IMR-90 (cell line): ENCODE data around the gene FMO1. TPM values are rescaled to one million over a fixed set of nuclear protein-coding genes. Genes with fewer than 3 reads are reported as not detected.

Source experiments
- ATAC-seq: fragments of 200-7000 bp; cut with Tn5 transposase; 2 replicates; pipeline ENCODE4 v1.9.1; 2020; ENCODE audit warnings: low read depth, mild to moderate bottlenecking, moderate library complexity
- BruUV-seq: library from RNA; stranded (reverse); fragments of 400-500 nt; replicated peaks from 2 replicates; lab custom pipeline; 2021; lab: Mats Ljungman, UMichigan
- CTCF ChIA-PET: fragments of 300-600 bp; formaldehyde crosslinking; extraction: SDS; loops from one replicate; lab custom pipeline; 2021; ENCODE audit warnings: antibody characterized with exemption; lab: Yijun Ruan, JAX
- POLR2A ChIA-PET: fragments of 300-600 bp; sonication (Branson Sonifier 250); formaldehyde crosslinking; loops from one replicate; lab custom pipeline; 2022; ENCODE audit warnings: antibody characterized with exemption; ENCODE audit not compliant: unreplicated experiment; lab: Charles Lee
- DNase-seq: peaks from one replicate; pipeline ENCODE4 v3.0.0; 2013
- H2AFZ ChIP-seq: replicated peaks from 2 replicates; pipeline ENCODE3; 2013; ENCODE audit warnings: low read length, mild to moderate bottlenecking; ENCODE audit not compliant: poor library complexity
- H2AK5ac ChIP-seq: 2 replicates; pipeline ENCODE4 v1.6.1; 2013; ENCODE audit warnings: low read depth, low read length, inconsistent platforms
- H2AK9ac ChIP-seq: replicated peaks from 2 replicates; pipeline ENCODE3; 2013; ENCODE audit warnings: mild to moderate bottlenecking, low read depth, low read length, moderate library complexity; ENCODE audit not compliant: poor library complexity
- H2BK120ac ChIP-seq: 2 replicates; pipeline ENCODE4 v1.6.1; 2013; ENCODE audit warnings: low read depth, low read length, inconsistent platforms
- H2BK15ac ChIP-seq: 3 replicates; pipeline ENCODE4 v1.6.1; 2013; ENCODE audit warnings: low read depth, low read length, inconsistent platforms
- H2BK20ac ChIP-seq: 2 replicates; pipeline ENCODE4 v1.6.1; 2013; ENCODE audit warnings: low read depth, mild to moderate bottlenecking, inconsistent platforms, low read length, moderate library complexity
- H2BK5ac ChIP-seq: 2 replicates; pipeline ENCODE4 v1.6.1; 2013; ENCODE audit warnings: mild to moderate bottlenecking, low read depth, low read length, inconsistent platforms; ENCODE audit not compliant: poor library complexity, severe bottlenecking
- H3K14ac ChIP-seq: replicated peaks from 2 replicates; pipeline ENCODE4 v1.6.1; 2013; ENCODE audit warnings: low read depth, low read length, inconsistent platforms
- H3K18ac ChIP-seq: 2 replicates; pipeline ENCODE4 v1.6.1; 2013; ENCODE audit warnings: low read depth, low read length, control low read depth
- H3K23ac ChIP-seq: 2 replicates; pipeline ENCODE4 v1.6.1; 2013; ENCODE audit warnings: low read depth, low read length, inconsistent platforms
- H3K27ac ChIP-seq: 2 replicates; pipeline ENCODE4 v1.5.1; 2013; ENCODE audit warnings: mild to moderate bottlenecking, control low read depth, low read length; ENCODE audit not compliant: insufficient read depth
- H3K27me3 ChIP-seq: 2 replicates; pipeline ENCODE4 v1.6.1; 2013; ENCODE audit warnings: low read length; ENCODE audit not compliant: control insufficient read depth, insufficient read depth
- H3K36me3 ChIP-seq: 2 replicates; pipeline ENCODE4 v1.6.1; 2013; ENCODE audit warnings: low read length, mixed read lengths; ENCODE audit not compliant: control insufficient read depth, insufficient read depth
- H3K4ac ChIP-seq: 2 replicates; pipeline ENCODE4 v1.6.1; 2013; ENCODE audit warnings: low read depth, low read length, inconsistent platforms
- H3K4me1 ChIP-seq: 2 replicates; pipeline ENCODE4 v1.6.1; 2013; ENCODE audit warnings: low read length, mixed read lengths; ENCODE audit not compliant: control insufficient read depth, insufficient read depth
- H3K4me2 ChIP-seq: 2 replicates; pipeline ENCODE4 v1.6.1; 2013; ENCODE audit warnings: low read depth, mild to moderate bottlenecking, control low read depth, low read length, moderate library complexity
- H3K4me3 ChIP-seq: 2 replicates; pipeline ENCODE4 v1.5.1; 2013; ENCODE audit warnings: low read depth, mild to moderate bottlenecking, control low read depth, low read length, moderate library complexity; ENCODE audit not compliant: insufficient read depth
- H3K56ac ChIP-seq: 2 replicates; pipeline ENCODE4 v1.6.1; 2013; ENCODE audit warnings: low read length, inconsistent platforms; ENCODE audit not compliant: insufficient read depth; ENCODE audit errors: extremely low read depth
- H3K79me1 ChIP-seq, 2 experiments: 2 replicates each; pipeline ENCODE4 v1.6.1; 2013; ENCODE audit warnings: low read length in 2 of 2, inconsistent platforms in 1 of 2, low read depth in 1 of 2
- H3K9ac ChIP-seq: 2 replicates; pipeline ENCODE4 v1.6.1; 2013; ENCODE audit warnings: low read depth, low read length, control low read depth
- H3K9me1 ChIP-seq: 2 replicates; pipeline ENCODE4 v1.6.1; 2013; ENCODE audit warnings: low read length, inconsistent platforms; ENCODE audit not compliant: insufficient read depth
- H3K9me3 ChIP-seq: 2 replicates; pipeline ENCODE4 v1.6.1; 2013; ENCODE audit warnings: low read length; ENCODE audit not compliant: control insufficient read depth, insufficient read depth
- H4K20me1 ChIP-seq: 2 replicates; pipeline ENCODE4 v1.6.1; 2013; ENCODE audit warnings: low read length, inconsistent platforms; ENCODE audit not compliant: insufficient read depth
- H4K5ac ChIP-seq: 2 replicates; pipeline ENCODE4 v1.6.1; 2013; ENCODE audit warnings: mild to moderate bottlenecking, low read depth, low read length, control low read depth
- H4K8ac ChIP-seq, 2 experiments: 2 replicates each; pipeline ENCODE4 v1.6.1; 2013; ENCODE audit warnings: low read depth in 2 of 2, low read length in 2 of 2, control low read depth in 1 of 2, inconsistent platforms in 1 of 2
- H4K91ac ChIP-seq: 2 replicates; pipeline ENCODE4 v1.6.1; 2013; ENCODE audit warnings: low read depth, low read length, inconsistent platforms; ENCODE audit not compliant: insufficient read depth
- BHLHE40 ChIP-seq: fragments of 150-350 bp; IDR thresholded peaks from 2 replicates; pipeline ENCODE4 v1.6.1; 2016; ENCODE audit warnings: mild to moderate bottlenecking, low read depth, low read length
- CEBPB ChIP-seq: IDR thresholded peaks from 2 replicates; pipeline ENCODE4 v1.6.1; 2012; ENCODE audit warnings: low read depth, low read length, improper control_type of control experiment
- ELK1 ChIP-seq: fragments of 150-350 bp; IDR thresholded peaks from 2 replicates; pipeline ENCODE4 v1.6.1; 2016; ENCODE audit warnings: low read depth, mild to moderate bottlenecking, low read length, moderate library complexity, borderline replicate concordance
- FOS ChIP-seq: fragments of 150-350 bp; IDR thresholded peaks from 2 replicates; pipeline ENCODE4 v1.6.1; 2016; ENCODE audit warnings: low read depth, low read length
- MAFK ChIP-seq: IDR thresholded peaks from 2 replicates; pipeline ENCODE4 v1.6.1; 2012; ENCODE audit warnings: low read depth, low read length, improper control_type of control experiment
- MAZ ChIP-seq: IDR thresholded peaks from 2 replicates; pipeline ENCODE4 v1.6.1; 2012; ENCODE audit warnings: low read depth, mild to moderate bottlenecking, low read length, improper control_type of control experiment, moderate library complexity, borderline replicate concordance
- NFE2L2 ChIP-seq: fragments of 150-350 bp; IDR thresholded peaks from 2 replicates; pipeline ENCODE4 v1.6.1; 2016; ENCODE audit warnings: low read depth, mild to moderate bottlenecking, low read length
- RAD21 ChIP-seq: IDR thresholded peaks from 2 replicates; pipeline ENCODE4 v1.6.1; 2012; ENCODE audit warnings: low read length, improper control_type of control experiment
- RCOR1 ChIP-seq: IDR thresholded peaks from 2 replicates; pipeline ENCODE4 v1.6.1; 2012; ENCODE audit warnings: mild to moderate bottlenecking, low read length, improper control_type of control experiment; ENCODE audit not compliant: insufficient replicate concordance
- RFX5 ChIP-seq: IDR thresholded peaks from 2 replicates; pipeline ENCODE4 v1.8.0; 2012; ENCODE audit warnings: low read depth, mild to moderate bottlenecking, low read length, moderate library complexity
- SMC3 ChIP-seq: fragments of 150-350 bp; IDR thresholded peaks from 2 replicates; pipeline ENCODE4 v1.6.1; 2016; ENCODE audit warnings: low read depth, mild to moderate bottlenecking, antibody characterized with exemption, low read length, moderate library complexity
- USF2 ChIP-seq: fragments of 150-350 bp; IDR thresholded peaks from 2 replicates; pipeline ENCODE4 v1.6.1; 2017; ENCODE audit warnings: mild to moderate bottlenecking, antibody characterized with exemption, low read length, low read depth
- WGBS, 2 experiments: methylation state at CpG; one replicate each; pipeline versions ENCODE4 v1.1.5 to v1.1.7; 2013; ENCODE audit warnings: missing lambda C conversion rate in 2 of 2; ENCODE audit not compliant: insufficient read length in 1 of 2; ENCODE audit errors: extremely low coverage in 2 of 2; 5-methylcytosine and 5-hydroxymethylcytosine counted together
- dilution Hi-C: fragments of 300-500 bp; cut with HindIII; formaldehyde crosslinking; loops from one replicate; pipeline ENCODE4 v1.14.3; 2018; ENCODE audit warnings: low sequenced_read_pairs; ENCODE audit not compliant: unreplicated experiment
- in situ Hi-C: fragments of 300-500 bp; cut with MboI; formaldehyde crosslinking; loops from 3 replicates; pipeline ENCODE4 v1.14.3; 2019; ENCODE audit warnings: low sequenced_read_pairs, inconsistent platforms, mixed read lengths
- intact Hi-C: fragments of 100-400 bp; cut with micrococcal nuclease; formaldehyde crosslinking; loops from 2 replicates; pipeline ENCODE4 v1.10.0; 2022
- polyA plus RNA-seq, 3 experiments: library from polyadenylated mRNA; depleted of rRNA; stranded (reverse); fragments of >200 nt; gene quantifications; 2 replicates each; pipeline ENCODE4 v1.2.3, GENCODE V29; 2012; ENCODE audit warnings: low replicate concordance in 1 of 3
- total RNA-seq: library from RNA; depleted of rRNA; stranded (reverse); fragments of >200 nt; gene quantifications from 2 replicates; pipeline ENCODE4 v1.2.3, GENCODE V29; 2012
- TF ChIP-seq, protein P1 (sequence below): conservative IDR thresholded peaks from 2 replicates; pipeline ENCODE4 v1.5.1; 2012; ENCODE audit warnings: mild to moderate bottlenecking, low read depth, low read length, improper control_type of control experiment

FMO1 gene
- total and polyA plus RNA-seq, 2 of the 4 experiments (the other 2 are of a cell fraction), result not detected

GRCh38 chr1:171251952-171252300, 3.6 kb downstream of the FMO1 start:
- no TSS peak for BruUV-seq

More at GRCh38 chr1:171251952-171252300, 3.6 kb downstream of the FMO1 start:
- H3K14ac ChIP-seq, result no peak overlapping the region
- H3K9ac ChIP-seq, result no peak overlapping the region
- H2BK15ac ChIP-seq, result no peak overlapping the region
- intact Hi-C loops, result loop anchor here (2.0 kb wide), 1 partner anchor 61 kb away; no protein-coding TSS in a partner anchor
- H2AK5ac ChIP-seq, result no peak overlapping the region
- 0 out of 2 replicates have a peak, but pooled peaks cover 2% of the 10 kb centered on the region for H3K4me1 ChIP-seq
- H4K5ac ChIP-seq, result no peak overlapping the region
- dilution Hi-C loops, result no loop called here
- peaks cover 4% of the 10 kb centered on the region; the same call in 1 of the 2 replicates for H3K9me1 ChIP-seq
- no peak for TF ChIP-seq FOS
- TF ChIP-seq, protein P1, sequence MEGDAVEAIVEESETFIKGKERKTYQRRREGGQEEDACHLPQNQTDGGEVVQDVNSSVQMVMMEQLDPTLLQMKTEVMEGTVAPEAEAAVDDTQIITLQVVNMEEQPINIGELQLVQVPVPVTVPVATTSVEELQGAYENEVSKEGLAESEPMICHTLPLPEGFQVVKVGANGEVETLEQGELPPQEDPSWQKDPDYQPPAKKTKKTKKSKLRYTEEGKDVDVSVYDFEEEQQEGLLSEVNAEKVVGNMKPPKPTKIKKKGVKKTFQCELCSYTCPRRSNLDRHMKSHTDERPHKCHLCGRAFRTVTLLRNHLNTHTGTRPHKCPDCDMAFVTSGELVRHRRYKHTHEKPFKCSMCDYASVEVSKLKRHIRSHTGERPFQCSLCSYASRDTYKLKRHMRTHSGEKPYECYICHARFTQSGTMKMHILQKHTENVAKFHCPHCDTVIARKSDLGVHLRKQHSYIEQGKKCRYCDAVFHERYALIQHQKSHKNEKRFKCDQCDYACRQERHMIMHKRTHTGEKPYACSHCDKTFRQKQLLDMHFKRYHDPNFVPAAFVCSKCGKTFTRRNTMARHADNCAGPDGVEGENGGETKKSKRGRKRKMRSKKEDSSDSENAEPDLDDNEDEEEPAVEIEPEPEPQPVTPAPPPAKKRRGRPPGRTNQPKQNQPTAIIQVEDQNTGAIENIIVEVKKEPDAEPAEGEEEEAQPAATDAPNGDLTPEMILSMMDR, result no peak
- TF ChIP-seq MAZ, result no peak
- TF ChIP-seq USF2, result no peak
- no peak for TF ChIP-seq BHLHE40
- TF ChIP-seq CEBPB, result no peak
- no peak for TF ChIP-seq RFX5
- no peak for TF ChIP-seq RCOR1
- TF ChIP-seq RAD21, result no peak
- TF ChIP-seq MAFK, result no peak
- no peak for TF ChIP-seq NFE2L2
- no peak for TF ChIP-seq SMC3
- no peak for TF ChIP-seq ELK1
- no peaks in the 10 kb centered on the region for H3K79me1 ChIP-seq
- no peak overlapping the region for H3K23ac ChIP-seq
- DNase-seq (no peak), ATAC-seq (no peak)
- no peak overlapping the region for H3K56ac ChIP-seq
- peak overlapping the region; percentile 93 for H2AFZ ChIP-seq
- H2BK20ac ChIP-seq, result no peak overlapping the region
- H3K27me3 ChIP-seq, result no peaks in the 10 kb centered on the region; the same call in none of the 2 replicates
- WGBS, 2 experiments, result no CpG with 5 or more reads among the region's 6 CpGs
- CTCF ChIA-PET, result no interaction called here
- H4K20me1 ChIP-seq, result no peaks in the 10 kb centered on the region
- H2BK120ac ChIP-seq, result no peak overlapping the region
- no peak overlapping the region for H3K27ac ChIP-seq
- peak overlapping the region; percentile 92; the same call in 1 of the 2 replicates for H3K4me2 ChIP-seq
- no peak overlapping the region for H4K8ac ChIP-seq
- no peak overlapping the region for H3K18ac ChIP-seq
- POLR2A ChIA-PET, result no interaction called here
- H4K91ac ChIP-seq, result no peak overlapping the region
- H3K4me3 ChIP-seq, result peak overlapping the region; percentile 69; the same call in 1 of the 2 replicates
- peak overlapping the region; percentile 34 for H2AK9ac ChIP-seq
- in situ Hi-C loops, result no loop called here
- H3K4ac ChIP-seq, result no peak overlapping the region
- no peak overlapping the region for H2BK5ac ChIP-seq
- H3K9me3 ChIP-seq, result no peaks in the 10 kb centered on the region
- H3K36me3 ChIP-seq, result no peaks in the 10 kb centered on the region
